HEK293 (cell line): Measurements from ENCODE around the gene ZSCAN12.

Experiments used
- CTCF ChIA-PET: fragments of 350-600 bp; formaldehyde crosslinking; extraction: SDS; loops from one replicate; lab custom pipeline; 2021; ENCODE audit warnings: antibody characterized with exemption; lab: Yijun Ruan, JAX
- POLR2A ChIA-PET: fragments of 300-600 bp; formaldehyde crosslinking; extraction: SDS; loops from one replicate; lab custom pipeline; 2020; ENCODE audit warnings: antibody characterized with exemption, inconsistent platforms; lab: Yijun Ruan, JAX
- H3K27ac ChIP-seq: fragments of 200-500 bp; sonication (Bioruptor generic); 2 replicates; pipeline ENCODE4 v1.5.1; 2014; ENCODE audit warnings: low read depth, low read length, control low read depth, inconsistent platforms; ENCODE audit errors: extremely low read depth
- H3K36me3 ChIP-seq, 2 experiments: fragments of 200-500 bp in 1 of 2; sonication (Bioruptor generic) in 1 of 2; 1 replicate in 1 of 2; 2 replicates in 1 of 2; pipeline ENCODE4 v1.5.1; 2014 to 2017; ENCODE audit warnings: inconsistent platforms in 2 of 2, low read length in 2 of 2; ENCODE audit not compliant: control insufficient read depth in 2 of 2, insufficient read depth in 1 of 2
- H3K4me1 ChIP-seq: fragments of 200-500 bp; sonication (Bioruptor generic); 2 replicates; pipeline ENCODE4 v1.5.1; 2014; ENCODE audit warnings: mild to moderate bottlenecking, low read length, inconsistent platforms; ENCODE audit not compliant: control insufficient read depth, insufficient read depth
- H3K4me3 ChIP-seq: 2 replicates; pipeline ENCODE4 v1.5.1; 2011; ENCODE audit warnings: low read depth, mild to moderate bottlenecking, control low read depth, low read length, moderate library complexity
- H3K9me3 ChIP-seq: fragments of 200-500 bp; sonication (Bioruptor generic); 2 replicates; pipeline ENCODE4 v1.5.1; 2014; ENCODE audit warnings: low read depth, low read length, inconsistent platforms; ENCODE audit not compliant: control insufficient read depth, insufficient read depth
- GFI1B ChIP-seq: fragments of 450-650 bp; formaldehyde crosslinking; IDR thresholded peaks from 2 replicates; pipeline ENCODE4 v1.5.1; 2016; ENCODE audit warnings: missing biosample characterization, missing genetic modification characterization
- IKZF3 ChIP-seq: fragments of 450-650 bp; IDR thresholded peaks from 2 replicates; pipeline ENCODE4 v1.5.0; 2018; ENCODE audit warnings: missing biosample characterization, mild to moderate bottlenecking, missing genetic modification characterization, moderate library complexity
- KLF9 ChIP-seq: fragments of 450-650 bp; formaldehyde crosslinking; IDR thresholded peaks from 2 replicates; pipeline ENCODE4 v1.5.1; 2016; ENCODE audit warnings: missing biosample characterization, missing genetic modification characterization, low read depth
- MYNN ChIP-seq: fragments of 450-650 bp; formaldehyde crosslinking; IDR thresholded peaks from 2 replicates; pipeline ENCODE4 v1.5.1; 2016; ENCODE audit warnings: missing biosample characterization, missing genetic modification characterization, borderline replicate concordance
- PRDM2 ChIP-seq: fragments of 450-650 bp; formaldehyde crosslinking; IDR thresholded peaks from 2 replicates; pipeline ENCODE4 v1.5.1; 2016; ENCODE audit warnings: missing biosample characterization, missing genetic modification characterization, borderline replicate concordance
- SCRT2 ChIP-seq: fragments of 450-650 bp; formaldehyde crosslinking; IDR thresholded peaks from 2 replicates; pipeline ENCODE4 v1.5.1; 2016; ENCODE audit warnings: missing biosample characterization, missing genetic modification characterization
- SP3 ChIP-seq: fragments of 450-650 bp; formaldehyde crosslinking; IDR thresholded peaks from 2 replicates; pipeline ENCODE4 v1.5.1; 2016; ENCODE audit warnings: missing biosample characterization, missing genetic modification characterization
- TCF7L2 ChIP-seq: IDR thresholded peaks from 2 replicates; pipeline ENCODE4 v1.6.1; 2011; ENCODE audit warnings: low read depth, mild to moderate bottlenecking, inconsistent platforms, low read length, moderate library complexity, borderline replicate concordance
- ZBTB21 ChIP-seq: fragments of 450-650 bp; formaldehyde crosslinking; IDR thresholded peaks from 2 replicates; pipeline ENCODE4 v1.5.1; 2017; ENCODE audit warnings: missing biosample characterization, missing genetic modification characterization
- ZNF350 ChIP-seq: fragments of 450-650 bp; formaldehyde crosslinking; IDR thresholded peaks from 2 replicates; pipeline ENCODE4 v1.5.0; 2017; ENCODE audit warnings: missing biosample characterization, mild to moderate bottlenecking, missing genetic modification characterization
- ZNF423 ChIP-seq: fragments of 450-650 bp; formaldehyde crosslinking; IDR thresholded peaks from 2 replicates; pipeline ENCODE4 v1.5.1; 2016; ENCODE audit warnings: missing biosample characterization, missing genetic modification characterization
- ZNF48 ChIP-seq: fragments of 450-650 bp; formaldehyde crosslinking; IDR thresholded peaks from 2 replicates; pipeline ENCODE4 v1.5.1; 2016; ENCODE audit warnings: missing biosample characterization, missing genetic modification characterization
- ZNF529 ChIP-seq: fragments of 450-650 bp; formaldehyde crosslinking; IDR thresholded peaks from 2 replicates; pipeline ENCODE4 v1.5.1; 2017; ENCODE audit warnings: missing genetic modification characterization, missing biosample characterization; ENCODE audit not compliant: insufficient replicate concordance
- ZNF623 ChIP-seq: fragments of 450-650 bp; formaldehyde crosslinking; IDR thresholded peaks from 2 replicates; pipeline ENCODE4 v1.5.1; 2016; ENCODE audit warnings: missing biosample characterization, missing genetic modification characterization
- ZNF654 ChIP-seq: fragments of 450-650 bp; formaldehyde crosslinking; IDR thresholded peaks from 2 replicates; pipeline ENCODE4 v1.5.1; 2016; ENCODE audit warnings: low read depth, missing biosample characterization, missing genetic modification characterization
- ZNF677 ChIP-seq: fragments of 450-650 bp; IDR thresholded peaks from 2 replicates; pipeline ENCODE4 v1.5.0; 2018; ENCODE audit warnings: missing biosample characterization, mild to moderate bottlenecking, missing genetic modification characterization, moderate library complexity
- ZNF704 ChIP-seq: fragments of 450-650 bp; formaldehyde crosslinking; IDR thresholded peaks from 2 replicates; pipeline ENCODE4 v1.5.1; 2016; ENCODE audit warnings: missing biosample characterization, missing genetic modification characterization
- ZNF785 ChIP-seq: fragments of 450-650 bp; formaldehyde crosslinking; IDR thresholded peaks from 2 replicates; pipeline ENCODE4 v1.5.1; 2016; ENCODE audit warnings: missing biosample characterization, missing genetic modification characterization
- ZSCAN16 ChIP-seq: fragments of 450-650 bp; formaldehyde crosslinking; IDR thresholded peaks from 2 replicates; pipeline ENCODE4 v1.5.1; 2016; ENCODE audit warnings: missing biosample characterization, missing genetic modification characterization
- TF ChIP-seq, protein P1 (sequence below): fragments of 450-650 bp; formaldehyde crosslinking; IDR thresholded peaks from 2 replicates; pipeline ENCODE4 v1.5.1; 2016; ENCODE audit warnings: missing biosample characterization, missing genetic modification characterization, low read depth
- TF ChIP-seq, protein P2 (sequence below): fragments of 450-650 bp; formaldehyde crosslinking; IDR thresholded peaks from 2 replicates; pipeline ENCODE4 v1.5.1; 2017; ENCODE audit warnings: missing biosample characterization, missing genetic modification characterization

ZSCAN12 gene

GRCh38 chr6:28354688-28355554 is 44.6 kb downstream of the ZSCAN12 start:
- no peak for TF ChIP-seq ZNF704 (tag by site-specific recombination)
- TF ChIP-seq ZNF350 = no peak
- TF ChIP-seq GFI1B (tag by site-specific recombination) = no peak
- TF ChIP-seq ZNF423 (tag by site-specific recombination) = no peak
- no peak for TF ChIP-seq ZBTB21 (tag by site-specific recombination)
- TF ChIP-seq ZSCAN16 (tag by site-specific recombination) = no peak
- TF ChIP-seq ZNF654 (tag by site-specific recombination) = no peak
- TF ChIP-seq, protein P1, sequence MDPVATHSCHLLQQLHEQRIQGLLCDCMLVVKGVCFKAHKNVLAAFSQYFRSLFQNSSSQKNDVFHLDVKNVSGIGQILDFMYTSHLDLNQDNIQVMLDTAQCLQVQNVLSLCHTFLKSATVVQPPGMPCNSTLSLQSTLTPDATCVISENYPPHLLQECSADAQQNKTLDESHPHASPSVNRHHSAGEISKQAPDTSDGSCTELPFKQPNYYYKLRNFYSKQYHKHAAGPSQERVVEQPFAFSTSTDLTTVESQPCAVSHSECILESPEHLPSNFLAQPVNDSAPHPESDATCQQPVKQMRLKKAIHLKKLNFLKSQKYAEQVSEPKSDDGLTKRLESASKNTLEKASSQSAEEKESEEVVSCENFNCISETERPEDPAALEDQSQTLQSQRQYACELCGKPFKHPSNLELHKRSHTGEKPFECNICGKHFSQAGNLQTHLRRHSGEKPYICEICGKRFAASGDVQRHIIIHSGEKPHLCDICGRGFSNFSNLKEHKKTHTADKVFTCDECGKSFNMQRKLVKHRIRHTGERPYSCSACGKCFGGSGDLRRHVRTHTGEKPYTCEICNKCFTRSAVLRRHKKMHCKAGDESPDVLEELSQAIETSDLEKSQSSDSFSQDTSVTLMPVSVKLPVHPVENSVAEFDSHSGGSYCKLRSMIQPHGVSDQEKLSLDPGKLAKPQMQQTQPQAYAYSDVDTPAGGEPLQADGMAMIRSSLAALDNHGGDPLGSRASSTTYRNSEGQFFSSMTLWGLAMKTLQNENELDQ = no peak
- TF ChIP-seq MYNN (tag by site-specific recombination) = no peak
- TF ChIP-seq, all 188 proteins: peak for 0
- Histone ChIP-seq H3K27ac (no peak overlapping the region), H3K4me3 (no peak overlapping the region), H3K9me3 (no peaks in the 10 kb centered on the region), H3K4me1 (peaks cover 4% of the 10 kb centered on the region; the same call in 1 of the 2 replicates), H3K36me3 (peaks cover 0 to 11% of the 10 kb centered on the region in 2 experiments; a peak in 1 of 3 replicates)
- ChIA-PET POLR2A (interaction anchor here (0.6 to 1.8 kb wide), 21 partner anchors 10 to 517 kb away, joined by 3 to 22 read pairs (median 5); partner anchors contain the start of genes PGBD1, ZKSCAN4, ZKSCAN8 and ZSCAN16), CTCF (interaction anchor here (0.7 to 2.8 kb wide), 28 partner anchors 8 to 459 kb away, joined by 3 to 19 read pairs (median 6); partner anchors contain the start of genes PGBD1, ZKSCAN8 and ZSCAN26)

DNA sequence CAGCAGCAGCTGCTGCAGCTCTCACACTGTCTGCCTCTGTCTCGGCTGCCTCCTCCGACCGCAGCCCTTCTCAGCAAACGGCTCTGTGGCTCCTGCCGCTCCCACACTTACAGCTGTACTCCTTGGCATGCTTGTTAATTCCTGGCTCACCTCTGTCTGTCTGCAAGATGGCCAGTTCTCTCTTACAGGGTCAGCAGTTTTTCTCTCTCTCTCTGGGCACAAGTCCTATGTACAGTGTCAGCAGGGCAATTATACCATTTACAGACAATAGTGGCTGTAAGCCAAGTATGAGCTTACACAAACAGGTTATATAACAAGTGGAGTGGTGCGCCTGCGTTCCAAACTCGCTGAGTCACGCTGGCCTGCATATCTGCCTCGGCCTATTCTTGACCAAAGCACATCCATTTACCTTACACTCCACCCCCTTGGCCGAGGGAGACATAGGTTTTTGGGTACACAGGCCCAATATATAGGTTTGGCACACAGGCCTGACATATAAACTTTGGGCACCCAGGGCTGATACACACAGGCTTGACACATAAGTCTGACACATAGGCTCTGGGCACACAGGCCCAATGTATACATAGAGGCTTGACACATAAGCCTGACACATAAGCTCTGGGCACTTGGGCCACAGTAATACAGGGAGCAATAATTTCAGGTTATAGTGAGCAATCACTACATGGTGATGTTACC is 45.4 kb downstream of the ZSCAN12 start:
- POLR2A ChIA-PET = no interaction called here
- peaks cover 0 to 8% of the 10 kb centered on the region in 2 experiments; a peak in 1 of 3 replicates for H3K36me3 ChIP-seq
- H3K4me1 ChIP-seq = peaks cover 4% of the 10 kb centered on the region; the same call in 1 of the 2 replicates
- CTCF ChIA-PET = interaction anchor here (1.1 to 2.4 kb wide), 3 partner anchors 135 to 458 kb away, joined by 3 to 12 read pairs (median 5); partner anchors contain the start of gene ZKSCAN8
- no peak overlapping the region for H3K4me3 ChIP-seq
- H3K9me3 ChIP-seq = no peaks in the 10 kb centered on the region
- H3K27ac ChIP-seq = no peak overlapping the region
- no peak for TF ChIP-seq PRDM2 (tag by site-specific recombination)
- TF ChIP-seq, protein P2, sequence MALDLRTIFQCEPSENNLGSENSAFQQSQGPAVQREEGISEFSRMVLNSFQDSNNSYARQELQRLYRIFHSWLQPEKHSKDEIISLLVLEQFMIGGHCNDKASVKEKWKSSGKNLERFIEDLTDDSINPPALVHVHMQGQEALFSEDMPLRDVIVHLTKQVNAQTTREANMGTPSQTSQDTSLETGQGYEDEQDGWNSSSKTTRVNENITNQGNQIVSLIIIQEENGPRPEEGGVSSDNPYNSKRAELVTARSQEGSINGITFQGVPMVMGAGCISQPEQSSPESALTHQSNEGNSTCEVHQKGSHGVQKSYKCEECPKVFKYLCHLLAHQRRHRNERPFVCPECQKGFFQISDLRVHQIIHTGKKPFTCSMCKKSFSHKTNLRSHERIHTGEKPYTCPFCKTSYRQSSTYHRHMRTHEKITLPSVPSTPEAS = no peak
- TF ChIP-seq ZNF623 (tag by site-specific recombination) = no peak
- no peak for TF ChIP-seq ZNF654 (tag by site-specific recombination)
- TF ChIP-seq KLF9 (tag by site-specific recombination) = no peak
- TF ChIP-seq IKZF3 = no peak
- peak; percentile 42; the same call in 1 of the 2 replicates for TF ChIP-seq SCRT2
- TF ChIP-seq TCF7L2 = no peak
- TF ChIP-seq ZNF785 (tag by site-specific recombination) = no peak
- no peak for TF ChIP-seq ZNF48
- TF ChIP-seq ZNF677 (tag by site-specific recombination) = no peak
- no peak for TF ChIP-seq ZNF529 (tag by site-specific recombination)
- no peak for TF ChIP-seq SP3
